Fibroblast of skin of right biceps (primary cell): Measurements from ENCODE around the gene LDAH.
A peak's percentile ranks its signal among the peaks of the same experiment; 100 is the strongest.

Experiments used
- DNase-seq: peaks from one replicate; pipeline ENCODE4 v3.0.0-alpha.2; 2013

Gene LDAH

DNA sequence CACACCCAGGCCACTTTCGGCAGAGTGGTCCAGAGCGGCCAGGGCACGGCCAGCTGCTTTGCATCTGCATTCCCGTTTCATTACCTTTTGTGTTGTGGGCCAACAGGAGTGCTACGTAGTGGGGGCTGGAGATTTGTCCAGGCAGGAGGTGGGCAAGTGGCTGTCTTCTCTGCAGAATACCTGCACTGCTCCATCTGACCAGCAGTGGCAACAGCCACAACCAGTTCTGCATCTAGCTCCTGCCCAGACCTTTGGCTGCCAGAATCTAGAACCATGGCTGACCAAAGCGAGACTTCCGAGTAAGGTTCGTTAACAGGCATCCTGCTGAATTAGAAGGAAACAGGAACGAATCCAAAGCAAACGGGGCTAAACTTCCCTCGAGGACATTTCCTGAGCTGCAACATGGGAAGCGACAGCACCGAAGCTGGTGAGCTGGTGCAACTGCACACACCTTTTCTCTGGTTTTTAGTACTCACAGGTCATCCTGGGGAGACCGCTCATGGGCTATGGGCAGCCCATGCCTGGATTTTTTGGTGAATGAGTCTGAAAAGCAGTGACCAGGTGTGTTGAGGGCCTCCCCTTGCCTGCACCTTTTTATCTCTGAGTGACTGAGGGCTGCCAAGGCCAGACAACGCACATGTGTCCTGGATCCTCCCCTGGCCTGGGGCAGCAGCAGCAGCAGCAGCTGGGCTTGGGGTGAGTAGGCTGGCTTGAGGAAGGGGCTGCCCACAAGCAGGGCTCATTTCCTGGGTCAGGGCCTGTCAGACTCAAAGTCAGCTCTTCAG, 145.4 kb downstream of the LDAH start:
- DNase-seq, result no peak

- DNase-seq, result no peak
Measured at GRCh38 chr2:20676353-20677215, 146.3 kb downstream of the LDAH start.

DNA sequence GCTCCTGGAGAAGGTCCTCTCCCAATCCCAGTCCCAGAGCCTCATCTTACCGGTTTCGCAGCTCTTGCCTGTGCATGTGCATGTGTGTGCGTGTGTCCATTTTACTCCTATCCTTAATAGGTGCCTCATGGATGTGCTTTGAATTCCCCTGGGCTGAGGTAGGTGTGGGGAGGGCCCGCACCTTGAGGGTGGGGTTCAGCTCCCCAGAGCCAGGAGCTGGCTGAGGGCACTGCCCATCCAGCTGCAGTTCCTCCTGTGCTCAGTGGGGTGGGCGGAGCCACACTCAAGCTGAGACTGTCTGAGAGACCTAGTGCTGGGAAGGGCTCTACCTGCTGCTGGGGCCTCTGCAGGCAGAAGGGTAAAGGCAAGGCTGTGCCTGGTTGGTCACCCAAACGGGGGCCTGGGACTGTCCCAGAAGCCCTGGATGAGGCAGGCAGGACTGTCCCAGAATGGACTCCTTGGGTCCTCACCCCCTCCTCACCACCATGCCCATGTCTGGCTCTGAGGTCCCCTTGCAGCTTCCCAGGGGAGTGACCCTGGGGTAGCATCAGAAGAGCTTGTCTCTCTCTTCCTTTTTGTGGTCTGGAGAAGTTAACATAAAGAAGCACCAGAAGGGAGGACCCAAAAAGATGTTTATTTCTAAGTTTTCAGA, 147.1 kb downstream of the LDAH start:
- DNase-seq, result no peak

DNA sequence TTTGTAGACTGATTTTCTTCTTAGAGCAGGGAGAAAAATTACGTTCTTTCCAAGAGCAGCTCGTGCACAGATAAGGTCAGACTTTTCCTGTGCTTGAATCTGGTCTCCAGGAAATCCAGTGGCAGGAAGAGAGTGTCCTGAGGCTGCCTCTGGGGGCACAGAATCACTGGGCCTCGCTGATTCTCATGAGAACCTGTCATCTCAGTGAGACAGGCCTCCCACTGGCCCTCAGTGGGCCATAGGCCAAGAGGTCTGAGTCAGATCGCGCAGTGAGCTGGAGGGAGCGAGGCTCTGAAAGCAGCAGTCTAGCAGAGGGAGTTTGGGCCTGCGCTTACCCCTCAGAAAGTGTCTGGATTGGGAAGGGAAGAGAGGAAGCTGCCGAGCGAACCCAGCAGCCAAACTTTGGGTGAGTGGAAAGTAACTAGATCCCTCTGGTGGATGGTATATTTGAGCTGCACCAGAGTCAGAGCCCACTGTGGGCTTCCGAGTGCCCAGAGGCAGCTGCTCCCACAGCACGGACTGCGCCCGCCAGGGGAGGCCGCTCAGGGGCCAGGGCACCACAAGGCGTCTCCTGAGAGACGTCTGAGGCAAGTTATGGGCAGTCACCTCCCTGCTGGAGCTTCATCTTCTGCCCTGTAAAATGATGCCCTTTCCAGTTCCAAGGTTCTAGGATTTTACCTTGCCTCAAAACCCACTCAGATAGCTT, 147.8 kb downstream of the LDAH start:
- DNase-seq, result peak; percentile 79

DNA sequence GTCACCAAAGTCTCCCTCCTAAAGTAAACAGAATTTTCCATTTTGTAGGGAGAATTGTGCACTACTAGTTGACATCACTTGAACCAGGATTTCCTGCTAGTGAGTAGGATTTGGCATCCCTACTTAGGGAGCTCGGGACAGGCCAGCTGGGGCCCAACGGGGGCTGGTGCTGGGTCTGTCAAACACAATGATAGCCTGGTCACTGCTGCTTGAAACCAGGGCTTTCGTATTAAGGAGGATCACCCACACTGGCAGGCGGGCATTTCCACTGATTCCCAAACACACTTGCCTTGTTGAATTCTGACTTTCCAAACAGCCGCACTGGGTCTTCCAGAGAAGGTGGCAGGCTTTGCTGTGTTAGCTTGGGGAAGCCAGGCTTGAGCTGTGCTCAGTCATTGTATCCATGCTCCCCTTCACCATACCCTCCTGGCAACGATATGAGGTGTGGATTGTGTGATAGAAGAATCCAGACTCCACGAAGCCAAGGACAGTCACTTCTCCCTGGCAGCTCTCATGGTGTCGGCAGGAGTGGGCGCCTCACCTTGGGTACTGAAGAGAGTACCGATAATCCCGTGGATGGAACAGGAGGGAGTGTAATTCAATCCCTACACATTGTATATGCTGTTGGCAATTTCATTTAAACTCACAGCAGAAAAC, 148.5 kb downstream of the LDAH start:
- DNase-seq, result no peak

DNA sequence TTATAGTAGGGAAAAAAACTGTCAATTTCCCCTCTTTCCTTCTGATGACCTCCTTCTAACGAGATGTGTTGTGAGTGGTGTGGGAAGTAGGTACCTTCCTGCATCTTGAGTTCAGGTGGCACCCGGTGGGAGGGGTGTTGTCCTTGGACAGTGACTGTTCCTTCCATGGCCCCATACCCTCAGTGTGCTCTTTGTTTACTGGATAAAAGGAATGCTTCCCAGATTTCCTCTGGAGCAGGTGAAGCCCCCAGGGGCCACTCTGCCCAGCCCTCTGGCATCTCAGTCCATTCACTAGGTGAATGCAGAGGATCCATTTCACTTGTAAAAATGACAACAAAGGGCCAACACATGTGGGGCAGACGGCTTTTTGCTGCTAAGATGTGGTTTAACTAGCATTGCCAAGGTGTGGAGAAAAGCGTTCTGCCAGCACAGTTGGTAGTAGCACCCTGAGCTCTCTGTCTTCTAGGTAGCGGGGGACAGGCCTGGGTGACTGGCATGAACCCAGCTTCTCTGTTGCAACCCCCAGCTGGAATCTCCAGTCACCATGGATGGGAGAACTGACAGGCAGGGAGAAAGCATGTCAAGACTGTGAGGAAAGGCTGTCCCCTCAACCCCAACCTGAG, 149.1 kb downstream of the LDAH start:
- no peak for DNase-seq

DNA sequence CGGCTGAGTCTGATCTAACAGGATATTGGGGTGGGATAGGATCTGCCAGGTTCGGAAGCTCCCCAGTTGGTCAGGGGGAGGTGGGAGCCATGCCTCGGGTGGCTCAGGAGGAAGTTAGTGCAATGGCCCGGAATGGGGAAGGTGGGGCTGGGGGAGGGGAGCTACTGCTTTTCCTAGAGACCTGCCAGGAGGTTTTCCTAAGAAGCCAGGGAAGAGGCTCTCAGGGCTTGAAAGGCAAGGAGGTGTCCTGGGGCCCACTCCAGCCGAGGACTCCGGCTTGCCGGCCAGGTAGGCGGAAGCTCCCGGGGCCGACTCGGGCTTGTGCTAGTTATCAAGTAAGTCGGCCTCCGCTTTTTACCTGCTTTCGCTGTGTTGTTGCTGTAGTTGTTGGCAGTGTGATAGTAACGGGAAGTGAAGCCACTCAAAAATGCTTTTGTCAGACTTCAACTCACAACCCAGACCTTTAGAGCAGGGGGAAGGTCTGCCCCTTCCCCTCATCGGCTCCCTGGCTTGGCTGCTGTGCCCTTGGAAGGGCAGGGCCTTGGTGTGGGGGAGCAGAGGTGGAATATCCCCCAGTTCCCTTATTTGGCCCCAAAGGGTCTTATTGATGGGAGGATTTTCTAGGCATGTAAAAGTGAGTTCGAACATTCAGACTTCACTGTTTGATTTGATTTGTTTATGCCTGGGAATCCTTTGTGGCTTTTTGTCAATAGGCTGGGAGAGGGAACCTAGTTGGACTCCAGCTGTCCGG, 150.5 kb downstream of the LDAH start:
- DNase-seq, result no peak

DNA sequence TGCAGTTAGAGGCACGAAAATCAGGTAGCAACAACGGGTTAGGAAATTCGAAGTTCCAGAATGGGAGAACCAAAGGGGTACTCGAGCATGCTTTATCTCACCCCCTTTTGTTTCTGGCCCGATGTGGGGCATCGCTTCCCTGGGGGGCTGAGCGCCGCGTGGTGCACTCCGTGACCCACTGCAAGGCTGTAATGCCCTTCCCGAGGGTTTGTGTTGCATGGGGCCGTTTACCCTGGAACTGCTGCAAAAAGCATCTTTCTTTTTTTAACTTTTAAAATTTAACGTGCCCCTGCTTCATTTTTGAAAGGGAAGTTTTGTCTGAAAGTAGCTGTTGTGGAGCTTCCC, 151.2 kb downstream of the LDAH start:
- DNase-seq, result no peak

DNA sequence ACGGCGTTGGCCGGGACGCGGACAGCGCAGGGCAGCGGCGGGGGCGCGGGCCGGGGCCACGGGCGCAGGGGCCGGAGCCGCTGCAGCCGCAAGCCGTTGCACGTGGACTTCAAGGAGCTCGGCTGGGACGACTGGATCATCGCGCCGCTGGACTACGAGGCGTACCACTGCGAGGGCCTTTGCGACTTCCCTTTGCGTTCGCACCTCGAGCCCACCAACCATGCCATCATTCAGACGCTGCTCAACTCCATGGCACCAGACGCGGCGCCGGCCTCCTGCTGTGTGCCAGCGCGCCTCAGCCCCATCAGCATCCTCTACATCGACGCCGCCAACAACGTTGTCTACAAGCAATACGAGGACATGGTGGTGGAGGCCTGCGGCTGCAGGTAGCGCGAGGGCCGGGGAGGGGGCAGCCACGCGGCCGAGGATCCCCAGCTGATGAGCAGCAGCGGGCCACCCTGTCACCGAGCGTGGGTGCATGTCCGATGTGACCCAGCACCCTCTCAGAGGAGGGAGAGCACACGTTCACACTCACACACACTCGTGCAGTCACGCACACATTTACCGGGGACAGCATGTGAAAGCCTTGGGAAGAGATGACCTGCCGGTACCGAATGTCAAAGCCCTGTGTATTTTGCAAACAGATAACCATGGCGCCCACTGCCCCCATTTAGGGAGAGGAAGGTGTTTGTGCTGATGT, 151.7 kb downstream of the LDAH start:
- no peak for DNase-seq

DNA sequence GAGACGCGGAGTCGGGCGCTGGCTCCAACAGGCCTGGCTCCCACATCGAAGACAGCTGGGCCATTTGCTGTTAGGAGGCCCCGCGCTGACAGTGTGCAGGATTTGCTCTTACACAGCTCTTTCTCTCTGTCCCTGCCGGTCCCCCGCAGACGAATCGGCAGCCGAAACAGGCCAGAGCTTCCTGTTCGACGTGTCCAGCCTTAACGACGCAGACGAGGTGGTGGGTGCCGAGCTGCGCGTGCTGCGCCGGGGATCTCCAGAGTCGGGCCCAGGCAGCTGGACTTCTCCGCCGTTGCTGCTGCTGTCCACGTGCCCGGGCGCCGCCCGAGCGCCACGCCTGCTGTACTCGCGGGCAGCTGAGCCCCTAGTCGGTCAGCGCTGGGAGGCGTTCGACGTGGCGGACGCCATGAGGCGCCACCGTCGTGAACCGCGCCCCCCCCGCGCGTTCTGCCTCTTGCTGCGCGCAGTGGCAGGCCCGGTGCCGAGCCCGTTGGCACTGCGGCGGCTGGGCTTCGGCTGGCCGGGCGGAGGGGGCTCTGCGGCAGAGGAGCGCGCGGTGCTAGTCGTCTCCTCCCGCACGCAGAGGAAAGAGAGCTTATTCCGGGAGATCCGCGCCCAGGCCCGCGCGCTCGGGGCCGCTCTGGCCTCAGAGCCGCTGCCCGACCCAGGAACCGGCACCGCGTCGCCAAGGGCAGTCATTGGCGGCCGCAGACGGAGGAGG, 152.4 kb downstream of the LDAH start:
- DNase-seq, result no peak

DNA sequence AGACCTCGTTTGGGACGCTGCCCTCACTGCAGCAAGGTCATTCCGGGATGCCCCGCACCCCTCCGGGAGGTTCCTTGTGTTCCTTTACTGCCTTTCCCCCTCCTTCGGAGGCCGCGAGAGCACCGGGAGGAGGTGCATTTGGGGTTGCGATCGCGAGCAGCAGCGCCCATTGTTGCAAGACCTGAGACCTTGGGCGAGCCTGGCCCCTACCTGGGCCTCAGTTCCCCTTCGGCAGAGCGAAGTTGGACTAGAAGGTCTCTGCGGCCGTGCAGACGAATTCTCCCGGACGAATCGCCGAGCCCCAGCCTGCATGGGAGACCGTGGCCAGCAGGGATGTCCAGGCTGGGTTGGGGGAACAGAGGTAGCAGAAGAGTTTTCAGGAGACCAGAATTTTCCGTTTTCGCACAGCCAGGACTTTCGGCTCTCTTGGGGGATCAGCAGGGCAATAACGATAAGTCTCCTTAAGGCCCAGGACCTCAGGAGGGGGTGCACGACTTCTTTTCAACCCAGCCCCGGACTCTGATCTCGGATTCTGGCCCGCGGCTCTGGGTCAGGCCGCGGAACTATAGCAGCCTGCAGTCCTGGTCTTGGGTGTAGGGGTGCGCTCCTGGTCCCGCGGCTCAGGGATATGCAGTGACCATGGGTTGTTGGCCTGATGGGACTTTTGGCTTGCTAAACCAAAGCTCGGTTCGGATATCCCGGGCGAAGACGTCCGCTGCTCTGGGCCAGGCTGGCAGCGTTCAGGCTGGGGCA, 153.2 kb downstream of the LDAH start:
- DNase-seq, result no peak

GRCh38 chr2:20668871-20669475, 153.9 kb downstream of the LDAH start:
- no peak for DNase-seq

- DNase-seq, result no peak
Measured at GRCh38 chr2:20668451-20668850, 154.4 kb downstream of the LDAH start.

DNA sequence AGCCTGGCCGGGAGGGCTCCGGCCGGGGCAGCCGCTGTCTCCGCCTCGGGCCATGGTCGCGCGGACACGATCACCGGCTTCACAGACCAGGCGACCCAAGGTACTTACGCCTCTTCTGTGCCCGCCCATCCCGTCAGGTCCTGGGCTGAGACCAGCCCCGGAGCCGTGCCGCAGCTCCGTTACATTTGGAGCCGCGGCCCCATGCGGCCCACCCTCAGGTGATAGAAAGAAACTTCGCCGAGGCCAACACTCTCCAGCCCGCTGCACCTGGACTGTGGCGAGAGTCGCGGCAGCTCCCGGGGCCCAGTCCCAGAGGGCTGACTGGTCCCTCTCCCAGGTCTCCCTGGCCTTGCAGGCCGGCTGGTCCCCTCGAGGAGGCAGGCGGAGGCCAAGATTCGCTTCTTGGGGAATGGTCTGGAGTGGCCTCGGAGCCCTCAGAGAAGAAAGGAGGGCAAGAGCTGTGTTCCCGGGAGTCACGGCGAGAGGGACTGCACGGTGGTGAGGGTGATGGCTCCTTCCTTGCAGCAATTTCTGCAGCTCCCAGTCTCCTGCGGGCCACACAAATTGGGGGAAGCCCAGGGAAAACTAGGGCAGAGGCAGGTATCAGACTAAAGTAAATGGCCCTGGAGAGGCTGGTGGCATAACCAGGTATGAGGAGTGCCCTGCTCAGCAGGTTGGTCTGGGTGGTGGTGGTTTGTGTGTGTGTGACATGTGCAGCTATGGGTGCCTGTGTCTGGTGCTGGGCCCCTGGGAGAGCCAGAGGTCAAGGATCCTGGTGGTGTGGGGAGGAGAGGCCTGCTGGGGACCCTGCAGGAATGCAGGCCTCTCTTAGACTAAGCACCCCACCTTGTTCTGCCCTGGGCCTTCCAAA, 155.1 kb downstream of the LDAH start:
- DNase-seq, result no peak

- no peak for DNase-seq
Measured at GRCh38 chr2:20667151-20667530, 155.8 kb downstream of the LDAH start.

GRCh38 chr2:20666304-20667150, 156.4 kb downstream of the LDAH start, which contains the start of gene GDF7:
Gene GDF7, plus strand, starts transcription at chr2:20667144. Its CDS starts 96 bp downstream, at chr2:20667240.
- DNase-seq, result no peak

DNA sequence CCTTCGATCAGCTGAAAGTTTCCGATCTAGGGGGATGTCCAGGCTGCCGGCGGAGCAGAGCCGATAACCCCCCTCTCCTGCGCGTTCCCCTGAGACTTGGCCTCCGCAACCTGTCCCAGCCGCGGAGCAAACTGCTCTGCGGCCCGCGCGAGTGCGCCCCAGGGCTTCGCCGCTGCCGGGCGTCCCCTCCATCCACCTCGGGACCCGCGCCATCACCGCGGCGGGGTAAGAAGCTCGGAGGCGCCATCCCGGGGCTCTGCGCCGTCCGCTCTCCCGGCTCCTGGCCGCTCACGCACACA, 156.9 kb downstream of the LDAH start:
- no peak for DNase-seq
